OCI-LY1 (cell line): ENCODE data around the gene SRD5A1.

Experiments
- EZH2 ChIP-seq: fragments of 200-600 bp; sonication (generic), shearing (Covaris generic); IDR thresholded peaks from 2 replicates; pipeline ENCODE4 v1.8.0; 2017; ENCODE audit warnings: borderline replicate concordance, mixed run types, mild to moderate bottlenecking, antibody characterized with exemption, low read length, moderate library complexity, mixed read lengths
- TF ChIP-seq, protein P1 (sequence below): fragments of 200-600 bp; sonication (generic), shearing (Covaris generic); IDR thresholded peaks from 2 replicates; pipeline ENCODE4 v1.5.1; 2017; ENCODE audit warnings: mild to moderate bottlenecking, antibody characterized with exemption, low read length, moderate library complexity, mixed read lengths

- TF ChIP-seq, protein P1, sequence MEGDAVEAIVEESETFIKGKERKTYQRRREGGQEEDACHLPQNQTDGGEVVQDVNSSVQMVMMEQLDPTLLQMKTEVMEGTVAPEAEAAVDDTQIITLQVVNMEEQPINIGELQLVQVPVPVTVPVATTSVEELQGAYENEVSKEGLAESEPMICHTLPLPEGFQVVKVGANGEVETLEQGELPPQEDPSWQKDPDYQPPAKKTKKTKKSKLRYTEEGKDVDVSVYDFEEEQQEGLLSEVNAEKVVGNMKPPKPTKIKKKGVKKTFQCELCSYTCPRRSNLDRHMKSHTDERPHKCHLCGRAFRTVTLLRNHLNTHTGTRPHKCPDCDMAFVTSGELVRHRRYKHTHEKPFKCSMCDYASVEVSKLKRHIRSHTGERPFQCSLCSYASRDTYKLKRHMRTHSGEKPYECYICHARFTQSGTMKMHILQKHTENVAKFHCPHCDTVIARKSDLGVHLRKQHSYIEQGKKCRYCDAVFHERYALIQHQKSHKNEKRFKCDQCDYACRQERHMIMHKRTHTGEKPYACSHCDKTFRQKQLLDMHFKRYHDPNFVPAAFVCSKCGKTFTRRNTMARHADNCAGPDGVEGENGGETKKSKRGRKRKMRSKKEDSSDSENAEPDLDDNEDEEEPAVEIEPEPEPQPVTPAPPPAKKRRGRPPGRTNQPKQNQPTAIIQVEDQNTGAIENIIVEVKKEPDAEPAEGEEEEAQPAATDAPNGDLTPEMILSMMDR = no peak
- no peak for TF ChIP-seq EZH2
Measured at GRCh38 chr5:6601816-6602215, 31.4 kb upstream of the SRD5A1 start.
